ENCODE results near the gene ACOT12. TPM values are rescaled to one million over a fixed set of nuclear protein-coding genes. Genes with fewer than 3 reads are reported as not detected.

ACOT12 gene
- total and polyA plus RNA-seq, 2 experiments from 2014 or later = not detected

DNA sequence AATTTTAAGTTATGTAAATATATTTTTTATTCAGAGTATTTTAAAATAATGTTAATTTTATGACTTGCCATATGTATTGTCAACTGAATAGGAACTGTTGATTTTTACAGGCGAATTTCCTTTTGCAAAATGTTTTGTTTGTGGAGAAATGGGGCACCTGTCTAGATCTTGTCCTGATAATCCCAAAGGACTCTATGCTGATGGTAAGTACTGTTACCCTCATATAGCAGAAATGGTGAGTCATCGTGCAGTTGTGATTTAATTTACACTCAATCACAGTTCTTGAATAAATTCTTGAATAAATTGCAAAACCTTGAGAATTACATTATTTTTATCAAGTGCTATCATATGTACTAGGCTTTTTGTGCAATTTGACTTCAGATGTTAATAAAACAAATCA is 85.1 kb downstream of the ACOT12 start:
- in situ Hi-C loops (cut with MboI) = no loop called here
- peaks cover 7% of the 10 kb centered on the region; the same call in 1 of the 2 replicates for H3F3A ChIP-seq (ENCODE audit: insufficient read depth)
- H3K4me1 ChIP-seq (ENCODE audit: insufficient read depth) = peaks cover 9% of the 10 kb centered on the region; the same call in 1 of the 2 replicates
- no peaks in the 10 kb centered on the region for H3K9me2 ChIP-seq (ENCODE audit: insufficient read depth)
- H3K27ac ChIP-seq = no peak overlapping the region
- peaks cover 40% of the 10 kb centered on the region for H3K36me3 ChIP-seq (ENCODE audit: low read depth)
- no peak overlapping the region for H3K9ac ChIP-seq
- H3K79me2 ChIP-seq (ENCODE audit: insufficient read depth) = peaks cover 43% of the 10 kb centered on the region
- 95 to 96% methylated on average over 2 of the region's 2 CpGs for WGBS, 2 experiments (ENCODE audit: low coverage in 1 of 2, low lambda C conversion rate in 2 of 2, missing lambda C conversion rate in 2 of 2)
- no peaks in the 10 kb centered on the region for H4K20me1 ChIP-seq (ENCODE audit: insufficient read depth)
- no peak for DNase-seq
- no peak overlapping the region for H3K4me2 ChIP-seq (ENCODE audit: unreplicated experiment)
- TF ChIP-seq EZH2phosphoT487 (IDR thresholded peaks at IDR 0.05; ENCODE audit: insufficient read depth, low read depth) = no peak
- TF ChIP-seq EZH2 (IDR thresholded peaks at IDR 0.05; ENCODE audit: insufficient read depth, poor library complexity, severe bottlenecking) = no peak
- H3K27me3 ChIP-seq (replicated peaks; ENCODE audit: insufficient read depth) = no peaks in the 10 kb centered on the region
- H3K9me3 ChIP-seq (ENCODE audit: low read depth) = no peaks in the 10 kb centered on the region
- H2AFZ ChIP-seq = no peak overlapping the region
- H3K4me3 ChIP-seq = no peak overlapping the region

- in situ Hi-C loops (cut with MboI) = no loop called here
- Histone ChIP-seq H3K9ac (no peak overlapping the region), H3K9me2 (ENCODE audit: insufficient read depth) (no peaks in the 10 kb centered on the region), H3K4me3 (no peak overlapping the region), H3K4me1 (ENCODE audit: insufficient read depth) (peaks cover 21% of the 10 kb centered on the region), H3K27ac (no peak overlapping the region), H3F3A (ENCODE audit: insufficient read depth) (peaks cover 11% of the 10 kb centered on the region; the same call in 1 of the 2 replicates), H2AFZ (no peak overlapping the region), H3K4me2 (ENCODE audit: unreplicated experiment) (no peak overlapping the region), H3K36me3 (ENCODE audit: low read depth) (peaks cover 13% of the 10 kb centered on the region; the same call in 1 of the 2 replicates), H3K79me2 (ENCODE audit: insufficient read depth) (peaks cover 70% of the 10 kb centered on the region), H3K27me3 (replicated peaks; ENCODE audit: insufficient read depth) (no peaks in the 10 kb centered on the region), H4K20me1 (ENCODE audit: insufficient read depth) (no peaks in the 10 kb centered on the region), H3K9me3 (ENCODE audit: low read depth) (no peaks in the 10 kb centered on the region)
- no peak for TF ChIP-seq EZH2 (IDR thresholded peaks at IDR 0.05; ENCODE audit: insufficient read depth, poor library complexity, severe bottlenecking)
- TF ChIP-seq EZH2phosphoT487 (IDR thresholded peaks at IDR 0.05; ENCODE audit: insufficient read depth, low read depth) = no peak
- no peak for DNase-seq
These were observed 88.1 kb downstream of the ACOT12 start for GRCh38 chr5:81305785-81306184.

- no peaks in the 10 kb centered on the region for H4K20me1 ChIP-seq (ENCODE audit: insufficient read depth)
- no peaks in the 10 kb centered on the region for H3K9me3 ChIP-seq (ENCODE audit: low read depth)
- peak overlapping the region; percentile 14; the same call in 1 of the 2 replicates for H3K9ac ChIP-seq
- H3K27ac ChIP-seq = peak overlapping the region; percentile 43
- DNase-seq = peak; percentile 87
- TF ChIP-seq EZH2 (IDR thresholded peaks at IDR 0.05; ENCODE audit: insufficient read depth, poor library complexity, severe bottlenecking) (no peak), EZH2phosphoT487 (IDR thresholded peaks at IDR 0.05; ENCODE audit: insufficient read depth, low read depth) (no peak)
- H3K4me1 ChIP-seq (ENCODE audit: insufficient read depth) = peaks cover 30% of the 10 kb centered on the region
- peaks cover 5% of the 10 kb centered on the region; the same call in 1 of the 2 replicates for H3K36me3 ChIP-seq (ENCODE audit: low read depth)
- in situ Hi-C loops (cut with MboI) = no loop called here
- H3K79me2 ChIP-seq (ENCODE audit: insufficient read depth) = peaks cover 91% of the 10 kb centered on the region
- H3K4me3 ChIP-seq = 0 out of 2 replicates have a peak overlapping the region, but pooled peaks have one; percentile 4
- no peaks in the 10 kb centered on the region for H3K9me2 ChIP-seq (ENCODE audit: insufficient read depth)
- 5% methylated on average over 1 of the region's 1 CpG for WGBS, 2 experiments (ENCODE audit: low coverage in 1 of 2, low lambda C conversion rate in 2 of 2, missing lambda C conversion rate in 2 of 2)
- H3K27me3 ChIP-seq (replicated peaks; ENCODE audit: insufficient read depth) = no peaks in the 10 kb centered on the region
- peak overlapping the region; percentile 27 for H3K4me2 ChIP-seq (ENCODE audit: unreplicated experiment)
- H2AFZ ChIP-seq = no peak overlapping the region
- peaks cover 11% of the 10 kb centered on the region; the same call in 1 of the 2 replicates for H3F3A ChIP-seq (ENCODE audit: insufficient read depth)
These were observed 90.4 kb downstream of the ACOT12 start for GRCh38 chr5:81303563-81303962.

GRCh38 chr5:81302596-81302995 is 91.3 kb downstream of the ACOT12 start:
- Histone ChIP-seq H3F3A (ENCODE audit: insufficient read depth) (peaks cover 11% of the 10 kb centered on the region; the same call in 1 of the 2 replicates), H3K9me2 (ENCODE audit: insufficient read depth) (no peaks in the 10 kb centered on the region), H3K36me3 (ENCODE audit: low read depth) (peaks cover 5% of the 10 kb centered on the region; the same call in 1 of the 2 replicates), H3K27me3 (replicated peaks; ENCODE audit: insufficient read depth) (no peaks in the 10 kb centered on the region), H3K9me3 (ENCODE audit: low read depth) (no peaks in the 10 kb centered on the region), H3K79me2 (ENCODE audit: insufficient read depth) (peaks cover 86% of the 10 kb centered on the region), H2AFZ (peak overlapping the region; percentile 99; the same call in 1 of the 2 replicates), H3K9ac (peak overlapping the region; percentile 96), H3K27ac (peak overlapping the region; percentile 86), H4K20me1 (ENCODE audit: insufficient read depth) (no peaks in the 10 kb centered on the region), H3K4me2 (ENCODE audit: unreplicated experiment) (peak overlapping the region; percentile 93), H3K4me1 (ENCODE audit: insufficient read depth) (peaks cover 30% of the 10 kb centered on the region), H3K4me3 (peak overlapping the region; percentile 92)
- in situ Hi-C loops (cut with MboI) = no loop called here
- TF ChIP-seq EZH2 (IDR thresholded peaks at IDR 0.05; ENCODE audit: insufficient read depth, poor library complexity, severe bottlenecking) = no peak
- no peak for TF ChIP-seq EZH2phosphoT487 (IDR thresholded peaks at IDR 0.05; ENCODE audit: insufficient read depth, low read depth)
- peak; percentile 18 for DNase-seq
- WGBS, 2 experiments (ENCODE audit: low coverage in 1 of 2, low lambda C conversion rate in 2 of 2, missing lambda C conversion rate in 2 of 2) = 84 to 92% methylated on average over 5 of the region's 5 CpGs

Measured in GM23248 (cell line).